ENCODE data around the gene GRB10. TPM values are rescaled to one million over a fixed set of nuclear protein-coding genes. Genes with fewer than 3 reads are reported as not detected.
A peak's percentile ranks its signal among the peaks of the same experiment; 100 is the strongest.

The GRB10 gene
- total and polyA plus RNA-seq, 2 experiments from 2014 or later, result 35.0 to 154 TPM

GRCh38 chr7:50628434-50629084 is 154.1 kb downstream of the GRB10 start:
- Histone ChIP-seq H2AFZ (no peak overlapping the region), H3K4me2 (no peak overlapping the region; the same call in 1 of the 2 replicates), H3K36me3 (ENCODE audit: insufficient read depth) (no peaks in the 10 kb centered on the region), H3K4me3 (no peak overlapping the region), H4K20me1 (replicated peaks; ENCODE audit: insufficient read depth) (peaks cover 35% of the 10 kb centered on the region), H3K27ac (ENCODE audit: low read depth) (peak overlapping the region; percentile 32; the same call in 1 of the 2 replicates), H3K9me2 (ENCODE audit: insufficient read depth) (no peaks in the 10 kb centered on the region), H3K79me2 (replicated peaks; ENCODE audit: insufficient read depth) (peaks cover 56% of the 10 kb centered on the region), H3F3A (replicated peaks; ENCODE audit: low read depth) (no peaks in the 10 kb centered on the region), H3K27me3 (ENCODE audit: insufficient read depth) (no peaks in the 10 kb centered on the region), H3K4me1 (ENCODE audit: insufficient read depth) (peaks cover 23% of the 10 kb centered on the region)
- peak; percentile 73 for DNase-seq (ENCODE audit: low spot score)
- TF ChIP-seq ZNF114 (CRISPR knock-in tag; IDR thresholded peaks at IDR 0.05) (no peak), CTCF (conservative IDR thresholded peaks at IDR 0.05; ENCODE audit: low read depth in 2 of 2) (peak; percentile 34 to 49; a peak in 3 of 4 replicates)
- peaks cover 12% of the 10 kb centered on the region for H3K27me3 Mint-ChIP-seq (ENCODE audit: insufficient read depth, low read depth, poor library complexity)
- no peaks in the 10 kb centered on the region for H3K9me3 Mint-ChIP-seq
- H3K4me3 Mint-ChIP-seq, result no peak overlapping the region
- ATAC-seq, result peak; percentile 64
- H3K36me3 Mint-ChIP-seq (ENCODE audit: low read depth), result peaks cover 16% of the 10 kb centered on the region
- H3K4me1 Mint-ChIP-seq, result peaks cover 46% of the 10 kb centered on the region
- H3K27ac Mint-ChIP-seq, result peak overlapping the region; percentile 84

- DNase-seq (ENCODE audit: low spot score), result no peak
- Histone ChIP-seq H2AFZ (no peak overlapping the region), H3K36me3 (ENCODE audit: insufficient read depth) (no peaks in the 10 kb centered on the region), H3K4me2 (no peak overlapping the region), H3K4me1 (ENCODE audit: insufficient read depth) (peaks cover 18% of the 10 kb centered on the region), H3K4me3 (no peak overlapping the region), H4K20me1 (replicated peaks; ENCODE audit: insufficient read depth) (peaks cover 35% of the 10 kb centered on the region), H3K9me2 (ENCODE audit: insufficient read depth) (no peaks in the 10 kb centered on the region), H3K27me3 (ENCODE audit: insufficient read depth) (no peaks in the 10 kb centered on the region), H3F3A (replicated peaks; ENCODE audit: low read depth) (no peaks in the 10 kb centered on the region), H3K27ac (ENCODE audit: low read depth) (peak overlapping the region; percentile 32; the same call in 1 of the 2 replicates), H3K79me2 (replicated peaks; ENCODE audit: insufficient read depth) (peaks cover 50% of the 10 kb centered on the region)
- peak overlapping the region; percentile 84 for H3K27ac Mint-ChIP-seq
- H3K36me3 Mint-ChIP-seq (ENCODE audit: low read depth), result peaks cover 14% of the 10 kb centered on the region
- peaks cover 40% of the 10 kb centered on the region for H3K4me1 Mint-ChIP-seq
- H3K4me3 Mint-ChIP-seq, result no peak overlapping the region
- H3K27me3 Mint-ChIP-seq (ENCODE audit: insufficient read depth, low read depth, poor library complexity), result peaks cover 11% of the 10 kb centered on the region
- H3K9me3 Mint-ChIP-seq, result no peaks in the 10 kb centered on the region
- 0 out of 3 replicates have a peak, but pooled peaks have one; percentile 6 for ATAC-seq
- no peak for TF ChIP-seq ZNF462 (CRISPR knock-in tag; IDR thresholded peaks at IDR 0.05)
- no peak for TF ChIP-seq REST (IDR thresholded peaks at IDR 0.05; ENCODE audit: unreplicated experiment)
- TF ChIP-seq CTCF (conservative IDR thresholded peaks at IDR 0.05; ENCODE audit: low read depth in 2 of 2), result no peak
- TF ChIP-seq ZNF331 (CRISPR knock-in tag; IDR thresholded peaks at IDR 0.05; ENCODE audit: low read depth), result no peak
Observed at GRCh38 chr7:50627824-50628361, 154.8 kb downstream of the GRB10 start.

All from GM23338 (cell line).